Left kidney (tissue), 2 donors: ENCODE data around the gene DDAH1. TPM values are rescaled to one million over a fixed set of nuclear protein-coding genes. Genes with fewer than 3 reads are reported as not detected.
"Not testable (repeated sequence)": the region's sequence is repeated elsewhere in the genome, so short reads cannot be mapped to it uniquely, and the experiment has no call there.

Experiments used
- DNase-seq: peaks from one replicate; pipeline ENCODE4 v3.0.0-alpha.2; 2013
- polyA plus RNA-seq: library from polyadenylated mRNA; unstranded; fragments of 120-200 nt; gene quantifications from one replicate; pipeline ENCODE4 v1.2.1, GENCODE V29; 2013; ENCODE audit not compliant: insufficient read length

The DDAH1 gene
- polyA plus RNA-seq, 1 donor = 127 TPM

- no peak for DNase-seq
Observed at GRCh38 chr1:85360730-85361493, 104.0 kb downstream of the DDAH1 start.

DNA sequence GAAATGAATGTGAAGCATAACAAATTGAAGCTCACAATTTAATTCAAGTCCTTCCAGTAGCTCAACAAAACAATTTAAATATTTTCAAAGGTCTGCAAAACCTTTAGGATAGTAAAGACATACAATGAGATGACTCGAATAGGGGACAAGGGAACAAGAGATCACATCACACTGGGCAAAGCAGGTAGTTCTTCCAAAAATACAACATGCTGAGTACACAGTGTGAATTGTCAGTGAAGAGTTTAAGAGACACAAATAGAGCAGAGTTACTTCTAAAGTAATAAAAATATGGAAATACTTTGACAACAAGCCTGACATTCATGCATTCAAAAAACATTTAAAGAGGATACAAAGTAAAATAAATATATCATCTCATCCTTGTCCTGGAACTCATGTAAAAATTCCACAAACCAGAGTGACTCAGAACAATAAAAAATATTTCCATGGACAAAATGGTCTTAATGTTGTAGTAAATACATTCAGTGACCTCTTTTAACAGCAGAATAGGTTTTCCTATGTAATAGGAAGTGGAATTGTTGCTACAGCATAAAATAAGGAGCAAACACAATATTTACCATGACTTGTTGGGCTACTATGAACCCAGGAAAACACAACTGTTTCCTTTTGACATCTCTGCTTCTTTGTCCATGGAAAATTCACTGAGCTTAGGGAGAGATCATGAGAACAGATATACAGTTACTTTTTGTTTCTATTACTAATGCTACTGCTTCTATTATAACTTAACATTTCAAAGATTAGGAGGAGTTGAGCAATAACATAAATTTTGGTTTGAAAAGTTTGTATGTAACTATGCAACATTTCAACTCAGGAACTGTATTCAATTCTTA lies 104.9 kb downstream of the DDAH1 start:
- no peak for DNase-seq

DNA sequence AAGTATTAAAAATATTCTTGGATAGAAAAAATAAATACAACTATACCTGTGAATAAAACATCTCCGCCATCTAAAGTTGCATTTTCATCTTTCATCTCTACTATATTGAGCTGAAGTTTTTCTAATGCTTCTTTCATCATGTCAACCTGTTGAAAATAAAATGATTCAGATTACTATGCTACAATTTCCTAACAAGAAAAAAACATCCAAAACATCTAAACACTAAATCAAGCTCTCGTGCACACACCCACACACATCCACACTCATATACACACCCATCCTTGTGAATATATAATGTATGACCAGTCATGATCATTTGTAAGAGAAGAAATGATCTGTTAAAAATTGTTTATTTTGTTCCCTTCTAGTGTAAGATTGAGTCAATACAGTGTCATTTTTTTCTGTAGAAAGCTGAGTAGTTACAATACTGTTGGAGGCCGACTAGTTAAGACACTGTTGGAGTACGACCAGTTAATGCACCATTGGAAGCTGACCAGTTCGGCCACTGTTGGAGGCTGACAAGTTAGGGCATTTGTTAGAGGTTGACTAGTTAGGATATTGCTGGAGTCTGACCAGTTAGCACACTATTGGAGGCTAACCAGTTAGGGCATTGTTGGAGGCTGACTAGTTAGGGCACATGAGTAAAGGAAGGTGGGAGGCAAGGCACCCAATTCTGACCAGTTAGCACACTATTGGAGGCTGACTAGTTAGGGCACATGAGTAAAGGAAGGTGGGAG lies 106.1 kb downstream of the DDAH1 start:
- DNase-seq = no peak

GRCh38 chr1:85357817-85358216 lies 107.1 kb downstream of the DDAH1 start:
- DNase-seq = no peak

- no peak for DNase-seq
Observed at GRCh38 chr1:85356130-85356529, 108.8 kb downstream of the DDAH1 start.

- no peak for DNase-seq
Observed at GRCh38 chr1:85352055-85352454, 112.9 kb downstream of the DDAH1 start.

DNA sequence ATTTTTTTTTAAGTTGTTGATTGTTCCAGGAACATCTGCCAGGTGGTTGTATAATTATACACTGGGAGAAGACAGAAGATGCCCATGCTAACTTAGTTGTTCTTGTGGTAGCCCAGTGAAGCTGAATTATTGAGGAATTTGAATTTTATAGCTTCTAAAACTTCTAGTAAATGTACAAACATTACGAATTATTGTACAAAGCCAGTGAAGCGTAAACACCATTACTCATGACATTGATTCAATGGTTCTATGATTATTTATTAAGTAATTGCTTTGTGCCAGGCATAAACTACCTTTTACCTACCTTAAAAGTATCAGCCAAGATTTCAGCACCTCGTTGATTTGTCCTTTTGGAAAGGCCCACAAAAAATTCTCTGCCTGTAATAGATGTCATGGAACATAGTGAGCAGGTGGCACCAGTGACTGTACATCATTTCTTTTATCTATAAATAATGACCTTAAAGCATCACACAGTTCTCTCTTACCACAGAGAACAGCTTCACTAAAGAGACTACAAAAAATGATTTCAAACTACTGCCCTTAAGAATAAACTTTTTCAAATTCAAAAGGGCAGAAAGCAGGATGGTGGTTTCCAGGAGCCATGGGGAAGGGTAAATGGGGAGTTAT lies 113.6 kb downstream of the DDAH1 start:
- no peak for DNase-seq

DNA sequence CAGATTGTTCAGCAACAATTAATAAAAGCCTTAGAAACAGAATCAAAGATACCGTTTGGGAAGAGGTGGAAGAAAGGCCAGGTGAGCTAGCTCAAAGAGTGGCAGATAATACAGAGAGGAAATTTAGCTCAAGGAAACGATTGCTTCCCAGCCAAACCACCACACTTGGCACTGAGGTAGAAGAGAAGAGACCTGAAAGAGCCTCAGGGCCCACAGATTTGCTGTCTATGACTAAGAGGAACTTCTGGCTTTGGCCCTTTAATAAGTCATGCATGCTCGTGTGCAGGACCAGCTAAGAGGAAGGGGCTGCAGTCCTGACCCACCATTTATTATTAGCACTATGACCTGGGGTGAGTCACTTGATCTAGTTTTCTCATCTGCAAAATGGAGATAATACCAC lies 115.7 kb downstream of the DDAH1 start:
- DNase-seq = no peak

DNA sequence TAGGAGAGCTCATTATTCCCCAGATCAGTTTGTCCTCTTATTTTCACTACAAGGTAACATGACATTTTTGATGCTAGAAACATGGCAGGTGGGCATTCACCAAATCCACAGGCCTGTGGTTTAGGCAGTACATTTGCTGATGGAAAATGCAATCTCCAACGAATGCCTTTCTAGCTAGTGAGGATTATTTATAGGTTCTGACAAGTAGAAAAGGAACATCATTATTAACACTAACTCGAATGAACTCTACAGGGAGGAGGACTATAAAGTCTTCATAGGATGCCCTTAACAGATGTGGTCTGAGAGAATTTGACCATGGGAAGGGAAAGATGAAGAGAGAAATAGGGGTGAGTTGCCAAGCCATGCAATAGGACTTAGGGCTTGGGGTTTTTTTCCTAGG lies 117.1 kb downstream of the DDAH1 start:
- no peak for DNase-seq

DNA sequence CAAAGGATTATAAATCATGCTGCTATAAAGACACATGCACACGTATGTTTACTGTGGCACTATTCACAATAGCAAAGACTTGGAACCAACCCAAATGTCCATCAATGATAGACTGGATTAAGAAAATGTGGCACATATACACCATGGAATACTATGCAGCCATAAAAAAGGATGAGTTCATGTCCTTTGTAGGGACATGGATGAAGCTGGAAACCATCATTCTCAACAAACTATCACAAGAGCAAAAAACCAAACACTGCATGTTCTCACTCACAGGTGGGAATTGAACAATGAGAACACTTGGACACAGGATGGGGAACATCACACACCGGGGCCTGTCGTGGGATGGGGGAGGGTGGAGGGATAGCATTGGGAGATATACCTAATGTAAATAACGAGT lies 117.7 kb downstream of the DDAH1 start:
- DNase-seq = not testable (repeated sequence)

- DNase-seq = no peak
Observed at GRCh38 chr1:85344256-85344694, 120.7 kb downstream of the DDAH1 start.

- no peak for DNase-seq
Observed at GRCh38 chr1:85343612-85344255, 121.2 kb downstream of the DDAH1 start.

DNA sequence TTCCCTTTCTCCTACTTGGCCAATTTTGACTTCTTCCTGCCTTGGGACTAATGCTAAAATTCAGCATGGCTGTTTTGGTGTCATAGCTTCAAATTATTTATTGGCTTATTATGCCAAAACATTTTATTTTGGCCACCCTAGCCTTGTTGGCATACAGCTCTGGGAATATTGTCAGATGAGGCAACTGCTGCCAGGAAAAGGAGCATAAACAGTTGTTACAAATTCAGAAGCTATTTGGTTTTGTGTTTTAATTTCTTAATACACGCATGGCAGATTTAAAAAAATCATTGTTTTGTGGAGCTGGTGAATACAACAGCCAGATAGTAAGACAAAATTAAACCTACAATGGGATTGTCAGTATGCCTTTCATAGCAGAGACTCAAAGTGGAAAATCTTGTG lies 121.7 kb downstream of the DDAH1 start:
- DNase-seq = no peak

DNA sequence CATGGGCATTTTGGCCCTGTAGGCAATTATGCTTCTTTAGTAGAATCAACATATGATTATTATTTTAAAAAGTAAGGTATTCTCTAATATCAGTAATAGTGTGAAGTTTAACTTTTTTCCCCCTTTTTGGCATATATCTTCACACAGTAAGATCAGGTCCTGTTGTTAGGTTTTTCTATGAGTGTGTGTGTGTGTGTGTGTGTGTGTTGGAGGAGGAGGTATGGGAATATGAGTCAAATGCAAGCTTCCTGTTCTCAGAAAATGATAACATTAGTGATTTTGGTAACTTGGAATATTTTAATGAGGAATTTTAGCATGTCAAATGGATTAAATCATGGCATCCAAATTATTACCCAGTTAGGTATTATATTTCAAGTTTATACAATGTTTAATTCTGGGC lies 122.8 kb downstream of the DDAH1 start:
- DNase-seq = no peak

DNA sequence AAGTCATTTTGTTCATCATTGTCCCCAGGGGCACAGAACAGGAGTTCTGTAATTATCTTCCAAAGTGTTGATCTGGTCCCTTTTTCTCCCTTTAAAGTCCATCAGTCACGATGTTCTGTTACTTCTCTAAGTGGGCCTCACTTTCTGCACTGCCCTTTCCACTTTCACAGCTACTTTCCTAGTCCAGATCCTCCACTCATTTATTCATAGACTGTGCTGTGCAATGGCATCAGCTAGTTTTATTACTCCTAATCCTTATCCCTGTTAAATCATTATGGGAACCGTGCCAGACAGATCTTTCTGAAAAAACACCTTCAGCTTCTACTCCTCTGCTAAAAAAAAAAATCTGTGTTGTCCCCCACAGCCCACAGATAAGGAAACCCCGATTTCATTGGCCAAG lies 124.5 kb downstream of the DDAH1 start:
- DNase-seq = no peak

GRCh38 chr1:85339656-85340399 lies 125.1 kb downstream of the DDAH1 start:
- no peak for DNase-seq

- no peak for DNase-seq
Observed at GRCh38 chr1:85339089-85339488, 125.9 kb downstream of the DDAH1 start.

DNA sequence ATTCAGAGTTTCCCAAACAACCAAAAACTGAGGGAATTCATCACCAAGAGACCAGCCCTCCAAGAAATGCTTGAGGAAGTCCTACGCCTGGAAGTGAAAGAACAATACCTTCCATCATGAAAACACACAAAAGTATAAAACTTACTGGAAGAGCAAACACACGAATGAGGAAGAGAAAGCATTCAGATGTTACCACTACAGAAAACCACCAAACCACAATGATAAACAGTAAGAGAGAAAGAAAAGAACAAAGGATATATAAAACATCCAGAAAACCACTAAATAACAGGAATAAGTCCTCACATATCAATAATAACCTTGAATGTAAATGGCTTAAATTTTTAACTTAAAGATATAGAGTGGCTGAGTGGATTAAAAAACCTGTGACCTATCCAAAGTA lies 130.0 kb downstream of the DDAH1 start:
- DNase-seq = no peak

DNA sequence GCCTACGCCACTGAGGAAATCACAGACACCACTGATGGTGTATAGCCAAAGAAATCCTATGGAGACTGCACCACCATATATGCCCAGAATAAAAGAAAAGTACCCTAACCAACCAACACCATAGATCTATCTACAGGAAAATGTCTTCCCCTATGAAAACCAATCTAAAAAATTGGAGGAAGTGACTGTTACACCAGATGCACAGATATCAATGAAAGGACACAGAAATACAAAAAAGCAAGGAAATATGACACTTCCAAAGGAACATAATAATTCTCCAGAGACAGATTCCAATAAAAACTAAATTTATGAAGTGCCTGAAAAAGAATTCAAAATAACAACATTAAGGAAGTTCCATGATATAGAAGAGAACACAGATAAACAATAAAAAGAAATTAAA lies 131.8 kb downstream of the DDAH1 start:
- DNase-seq = no peak

GRCh38 chr1:85332575-85332974 lies 132.4 kb downstream of the DDAH1 start:
- no peak for DNase-seq

DNA sequence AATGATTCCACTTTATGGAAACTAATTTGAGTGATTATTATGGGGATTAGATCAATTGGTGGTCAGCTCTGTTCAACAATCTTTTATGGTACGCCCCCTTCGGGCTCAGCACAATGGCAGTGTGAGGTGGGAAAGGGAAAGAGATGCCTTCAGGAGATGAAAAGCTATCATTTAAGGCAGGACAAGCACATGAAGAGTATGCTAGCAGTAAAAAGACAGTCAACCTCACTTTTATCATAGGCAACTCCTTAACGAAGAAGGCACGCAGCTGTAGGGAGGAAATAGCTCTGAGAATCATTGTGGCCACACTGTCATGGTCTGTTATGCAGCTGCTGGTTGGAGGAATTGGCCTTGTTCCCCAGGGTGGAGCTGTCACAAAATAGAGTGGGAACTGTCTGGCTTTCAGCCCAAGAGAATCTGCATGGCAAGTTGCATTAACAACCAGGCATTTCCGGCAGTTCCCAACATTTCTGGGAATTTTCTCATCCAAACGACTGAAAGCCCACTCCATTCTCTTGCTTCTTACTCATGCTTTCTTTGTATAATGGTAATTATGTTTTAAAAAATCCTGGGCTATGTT lies 134.2 kb downstream of the DDAH1 start:
- DNase-seq = no peak
